HG03520 (cell line): ENCODE results near the gene GTF3C1.
A peak's percentile ranks its signal among the peaks of the same experiment; 100 is the strongest.

Experiments used
- ATAC-seq: cut with Tn5 transposase; IDR thresholded peaks from one replicate; pipeline ENCODE4 v1.9.1; 2021; ENCODE audit warnings: mild to moderate bottlenecking, moderate library complexity; ENCODE audit not compliant: unreplicated experiment

The GTF3C1 gene

GRCh38 chr16:27568077-27568476, 18.4 kb upstream of the GTF3C1 start:
- no peak for ATAC-seq

- ATAC-seq = no peak
Observed at GRCh38 chr16:27566417-27566816, 16.7 kb upstream of the GTF3C1 start.

GRCh38 chr16:27564224-27564623, 14.5 kb upstream of the GTF3C1 start:
- no peak for ATAC-seq

- ATAC-seq = no peak
Observed at GRCh38 chr16:27561216-27561615, 11.5 kb upstream of the GTF3C1 start.

- ATAC-seq = no peak
Observed at GRCh38 chr16:27558932-27559331, 9.2 kb upstream of the GTF3C1 start.

GRCh38 chr16:27558434-27558833, 8.7 kb upstream of the GTF3C1 start:
- no peak for ATAC-seq

- no peak for ATAC-seq
Observed at GRCh38 chr16:27556471-27556870, 6.8 kb upstream of the GTF3C1 start.

- ATAC-seq = no peak
Observed at GRCh38 chr16:27551036-27551435, 1.3 kb upstream of the GTF3C1 start.

GRCh38 chr16:27550582-27550920, 838 bp upstream of the GTF3C1 start:
- ATAC-seq = no peak

GRCh38 chr16:27549464-27549745, 308 bp downstream of the GTF3C1 start:
- ATAC-seq = peak; percentile 8

- ATAC-seq = no peak
Observed at GRCh38 chr16:27547851-27548250, 1.9 kb downstream of the GTF3C1 start.

- no peak for ATAC-seq
Observed at GRCh38 chr16:27547134-27547533, 2.6 kb downstream of the GTF3C1 start.

GRCh38 chr16:27544671-27545070, 5.0 kb downstream of the GTF3C1 start:
- ATAC-seq = no peak

GRCh38 chr16:27543801-27544200, 5.9 kb downstream of the GTF3C1 start:
- ATAC-seq = no peak

GRCh38 chr16:27539636-27540035, 10.1 kb downstream of the GTF3C1 start:
- ATAC-seq = no peak

- ATAC-seq = no peak
Observed at GRCh38 chr16:27539120-27539519, 10.6 kb downstream of the GTF3C1 start.

- no peak for ATAC-seq
Observed at GRCh38 chr16:27538528-27538927, 11.2 kb downstream of the GTF3C1 start.

GRCh38 chr16:27534256-27534655, 15.5 kb downstream of the GTF3C1 start:
- no peak for ATAC-seq

GRCh38 chr16:27531826-27532800, 17.6 kb downstream of the GTF3C1 start:
- ATAC-seq = no peak

- ATAC-seq = no peak
Observed at GRCh38 chr16:27531186-27531585, 18.5 kb downstream of the GTF3C1 start.

- no peak for ATAC-seq
Observed at GRCh38 chr16:27529962-27530361, 19.8 kb downstream of the GTF3C1 start.

GRCh38 chr16:27528294-27528693, 21.4 kb downstream of the GTF3C1 start:
- ATAC-seq = no peak

- no peak for ATAC-seq
Observed at GRCh38 chr16:27526180-27526579, 23.5 kb downstream of the GTF3C1 start.
